Parathyroid adenoma (tissue), 2 donors: ENCODE results near the gene CEP112.
"Not testable (repeated sequence)": the region's sequence is repeated elsewhere in the genome, so short reads cannot be mapped to it uniquely, and the experiment has no call there.

Experiments
- H2AFZ ChIP-seq: fragments of 300-600 bp; sonication (generic); one replicate; pipeline ENCODE4 v1.7.0; 2017; ENCODE audit warnings: antibody characterized with exemption, mild to moderate bottlenecking
- H3K27ac ChIP-seq: fragments of 300-600 bp; sonication (generic); one replicate; pipeline ENCODE4 v1.7.0; 2017
- H3K27me3 ChIP-seq: fragments of 300-600 bp; sonication (generic); one replicate; pipeline ENCODE4 v1.7.0; 2017; ENCODE audit warnings: low read length; ENCODE audit not compliant: control insufficient read depth, insufficient read depth
- H3K36me3 ChIP-seq: fragments of 300-600 bp; sonication (generic); one replicate; pipeline ENCODE4 v1.7.0; 2017; ENCODE audit warnings: low read length; ENCODE audit not compliant: control insufficient read depth, insufficient read depth
- H3K4me1 ChIP-seq: fragments of 300-600 bp; sonication (generic); one replicate; pipeline ENCODE4 v1.7.0; 2017; ENCODE audit warnings: control low read depth
- H3K4me2 ChIP-seq: fragments of 300-600 bp; sonication (generic); one replicate; pipeline ENCODE4 v1.7.0; 2017; ENCODE audit warnings: low read length
- H3K4me3 ChIP-seq: fragments of 300-600 bp; sonication (generic); one replicate; pipeline ENCODE4 v1.7.0; 2017; ENCODE audit warnings: low read depth, low read length
- H3K79me2 ChIP-seq: fragments of 300-600 bp; sonication (generic); one replicate; pipeline ENCODE4 v1.7.0; 2017; ENCODE audit warnings: control low read depth
- H3K9ac ChIP-seq: fragments of 300-600 bp; sonication (generic); one replicate; pipeline ENCODE4 v1.7.0; 2017; ENCODE audit warnings: mild to moderate bottlenecking
- H3K9me3 ChIP-seq: fragments of 300-600 bp; sonication (generic); one replicate; pipeline ENCODE4 v1.7.0; 2017; ENCODE audit warnings: low read length; ENCODE audit not compliant: control insufficient read depth
- CTCF ChIP-seq: fragments of 300-600 bp; sonication (generic); IDR thresholded peaks from one replicate; pipeline ENCODE4 v1.7.0; 2017; ENCODE audit warnings: antibody characterized with exemption, mild to moderate bottlenecking
- donor health status: primary hyperparathyroidism.

Gene CEP112

DNA sequence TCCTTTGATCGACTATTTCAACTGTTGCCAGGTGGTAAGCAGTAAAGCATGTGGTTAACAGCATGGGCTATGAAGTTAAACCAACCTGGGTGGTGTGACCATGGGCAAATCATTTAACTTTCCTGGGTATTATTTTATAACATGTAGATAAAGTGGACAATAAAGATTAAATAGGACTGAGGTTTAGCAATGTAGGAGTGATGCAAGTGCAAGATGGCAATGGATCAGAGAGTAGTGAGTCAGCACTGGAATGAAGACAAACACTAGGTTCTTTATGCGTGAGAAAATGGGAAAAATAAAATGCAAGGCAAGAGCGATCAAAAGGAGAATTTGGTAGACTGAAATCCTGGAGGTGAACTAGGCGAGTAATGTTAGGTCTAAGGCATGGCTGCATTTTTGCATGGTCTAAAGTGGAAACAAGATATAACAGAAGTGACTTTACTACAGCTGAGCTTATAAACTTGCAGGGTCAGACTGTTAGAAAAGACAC is 408.0 kb downstream of the CEP112 start:
- H3K27me3 ChIP-seq = no peaks in the 10 kb centered on the region
- no peaks in the 10 kb centered on the region for H3K79me2 ChIP-seq
- no peak overlapping the region for H3K4me2 ChIP-seq
- H3K9me3 ChIP-seq = no peaks in the 10 kb centered on the region
- TF ChIP-seq CTCF = no peak
- H2AFZ ChIP-seq = no peak overlapping the region
- H3K27ac ChIP-seq = no peak overlapping the region
- H3K9ac ChIP-seq = no peak overlapping the region
- H3K36me3 ChIP-seq = no peaks in the 10 kb centered on the region
- no peak overlapping the region for H3K4me3 ChIP-seq
- H3K4me1 ChIP-seq = no peaks in the 10 kb centered on the region

DNA sequence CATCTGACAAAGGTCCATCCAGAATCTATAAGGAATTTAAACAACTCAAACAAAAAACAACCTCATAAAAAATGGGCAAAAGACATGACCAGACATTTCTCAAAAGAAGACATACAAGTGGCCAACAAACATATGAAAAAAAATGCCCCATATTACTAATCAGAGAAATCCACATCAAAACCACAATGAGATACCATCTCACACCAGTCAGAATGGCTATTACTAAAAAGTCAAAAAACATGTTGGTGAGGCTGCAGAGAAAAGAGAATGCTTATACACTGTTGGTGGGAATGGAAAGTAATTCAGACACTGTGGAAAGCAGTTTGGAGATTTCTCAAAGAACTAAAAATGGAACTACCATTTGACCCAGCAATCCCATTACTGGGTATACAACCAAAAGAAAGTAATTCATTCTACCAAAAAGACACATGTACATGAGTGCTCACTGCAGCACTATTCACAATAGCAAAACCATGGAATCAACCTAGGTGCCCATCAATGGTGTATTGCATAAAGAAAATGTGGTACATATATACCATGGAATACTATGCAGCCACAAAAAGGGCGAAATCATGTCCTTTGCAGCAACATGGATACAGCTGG is 409.7 kb downstream of the CEP112 start:
- not testable (repeated sequence) for H3K4me2 ChIP-seq, H3K27ac ChIP-seq, H3K9me3 ChIP-seq, H2AFZ ChIP-seq, H3K27me3 ChIP-seq, H3K79me2 ChIP-seq, H3K36me3 ChIP-seq, H3K4me1 ChIP-seq, H3K4me3 ChIP-seq, H3K9ac ChIP-seq

DNA sequence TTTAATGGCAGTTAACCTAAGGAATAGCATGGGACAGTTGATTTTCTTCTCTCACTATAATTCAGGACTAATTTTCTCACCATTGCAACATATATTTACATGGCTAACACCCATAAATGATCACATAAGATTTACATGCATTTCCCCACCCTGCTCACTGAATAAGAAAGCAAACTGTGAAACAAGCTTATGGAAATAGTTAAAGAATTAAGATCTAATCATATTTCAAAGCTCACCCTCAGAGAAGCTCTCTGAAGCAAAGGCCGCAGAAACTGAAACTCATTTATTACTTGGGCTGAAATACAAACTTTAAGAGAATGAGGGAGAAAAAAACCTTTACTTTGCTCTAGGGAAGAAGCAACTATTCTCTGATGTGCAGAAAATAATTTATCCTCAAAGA is 411.8 kb downstream of the CEP112 start:
- Histone ChIP-seq H3K79me2 (no peaks in the 10 kb centered on the region), H3K27ac (no peak overlapping the region), H3K9ac (no peak overlapping the region), H3K36me3 (no peaks in the 10 kb centered on the region), H3K9me3 (no peaks in the 10 kb centered on the region), H2AFZ (no peak overlapping the region), H3K4me2 (no peak overlapping the region), H3K27me3 (no peaks in the 10 kb centered on the region), H3K4me1 (no peaks in the 10 kb centered on the region), H3K4me3 (no peak overlapping the region)
- no peak for TF ChIP-seq CTCF

DNA sequence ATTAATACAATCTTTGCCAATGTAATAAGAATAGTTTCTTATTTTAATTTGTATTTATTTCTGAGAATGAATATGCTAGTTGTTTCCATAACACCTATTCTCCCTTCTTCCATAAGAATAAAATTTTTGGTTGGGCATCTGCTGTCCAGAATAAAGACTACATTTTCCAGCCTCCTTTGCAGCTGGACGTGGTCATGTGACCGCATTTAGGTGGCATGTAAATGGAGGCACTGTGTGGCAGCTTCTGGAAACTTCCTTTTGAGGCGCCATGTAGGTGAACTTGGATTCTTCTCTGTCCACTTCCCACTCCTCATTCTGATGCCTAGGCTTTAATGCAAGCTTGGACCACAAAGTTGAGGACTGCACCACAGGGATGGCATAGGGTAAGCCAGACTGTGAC is 415.0 kb downstream of the CEP112 start:
- no peak for TF ChIP-seq CTCF
- Histone ChIP-seq H3K27ac (no peak overlapping the region), H2AFZ (no peak overlapping the region)

GRCh38 chr17:65774787-65775186 is 417.1 kb downstream of the CEP112 start:
- Histone ChIP-seq H3K9ac (no peak overlapping the region), H3K4me3 (no peak overlapping the region), H3K9me3 (no peaks in the 10 kb centered on the region), H3K27ac (no peak overlapping the region), H3K4me2 (no peak overlapping the region), H3K4me1 (peaks cover 4% of the 10 kb centered on the region), H2AFZ (no peak overlapping the region), H3K79me2 (no peaks in the 10 kb centered on the region), H3K36me3 (no peaks in the 10 kb centered on the region), H3K27me3 (no peaks in the 10 kb centered on the region)
- TF ChIP-seq CTCF = no peak

More for the DNA sequence above, 415.0 kb downstream of the CEP112 start:
- Histone ChIP-seq H3K9me3 (no peaks in the 10 kb centered on the region), H3K9ac (no peak overlapping the region), H3K4me3 (no peak overlapping the region), H3K4me1 (peaks cover 4% of the 10 kb centered on the region), H3K4me2 (no peak overlapping the region), H3K79me2 (no peaks in the 10 kb centered on the region), H3K36me3 (no peaks in the 10 kb centered on the region), H3K27me3 (no peaks in the 10 kb centered on the region)
